ENCODE data around the gene PIK3C2G. TPM values are rescaled to one million over a fixed set of nuclear protein-coding genes. Genes with fewer than 3 reads are reported as not detected.

The PIK3C2G gene
- total and polyA plus RNA-seq, 10 of the 15 experiments (the other 5 are each of a cell fraction or from before 2014, with no cell fraction given) = not detected

DNA sequence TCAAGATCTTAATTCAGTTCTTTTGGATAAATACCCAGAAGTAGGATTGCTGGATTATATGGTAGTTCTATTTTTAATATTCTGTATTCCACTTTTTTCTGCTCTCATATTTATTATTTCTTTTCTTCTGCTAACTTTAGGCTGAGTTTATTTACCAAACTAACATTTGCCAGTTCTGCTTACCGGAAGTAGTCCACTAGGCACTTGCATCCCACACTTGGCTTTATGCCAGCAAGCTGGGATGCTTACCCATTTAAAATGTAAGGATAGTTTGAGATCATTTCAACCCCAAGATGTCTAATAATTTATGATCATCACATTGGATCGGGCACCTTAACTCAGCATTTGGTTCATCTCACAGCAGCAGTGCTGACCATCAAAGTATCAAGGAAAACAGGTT lies 96.8 kb downstream of the PIK3C2G start (continued):
- TF ChIP-seq, protein P1, sequence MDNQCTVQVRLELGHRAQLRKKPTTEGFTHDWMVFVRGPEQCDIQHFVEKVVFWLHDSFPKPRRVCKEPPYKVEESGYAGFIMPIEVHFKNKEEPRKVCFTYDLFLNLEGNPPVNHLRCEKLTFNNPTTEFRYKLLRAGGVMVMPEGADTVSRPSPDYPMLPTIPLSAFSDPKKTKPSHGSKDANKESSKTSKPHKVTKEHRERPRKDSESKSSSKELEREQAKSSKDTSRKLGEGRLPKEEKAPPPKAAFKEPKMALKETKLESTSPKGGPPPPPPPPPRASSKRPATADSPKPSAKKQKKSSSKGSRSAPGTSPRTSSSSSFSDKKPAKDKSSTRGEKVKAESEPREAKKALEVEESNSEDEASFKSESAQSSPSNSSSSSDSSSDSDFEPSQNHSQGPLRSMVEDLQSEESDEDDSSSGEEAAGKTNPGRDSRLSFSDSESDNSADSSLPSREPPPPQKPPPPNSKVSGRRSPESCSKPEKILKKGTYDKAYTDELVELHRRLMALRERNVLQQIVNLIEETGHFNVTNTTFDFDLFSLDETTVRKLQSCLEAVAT (IDR thresholded peaks at IDR 0.05) = no peak
- TF ChIP-seq JUND (IDR thresholded peaks at IDR 0.05; ENCODE audit: low read depth, low read length) = no peak
- no peak for TF ChIP-seq GABPA (IDR thresholded peaks at IDR 0.05; ENCODE audit: low read depth)
- no peak for TF ChIP-seq SREBF1 (IDR thresholded peaks at IDR 0.05; ENCODE audit: low read length)
- TF ChIP-seq SUPT20H (IDR thresholded peaks at IDR 0.05; ENCODE audit: borderline replicate concordance, control insufficient read depth, low read depth, low read length) = no peak

DNA sequence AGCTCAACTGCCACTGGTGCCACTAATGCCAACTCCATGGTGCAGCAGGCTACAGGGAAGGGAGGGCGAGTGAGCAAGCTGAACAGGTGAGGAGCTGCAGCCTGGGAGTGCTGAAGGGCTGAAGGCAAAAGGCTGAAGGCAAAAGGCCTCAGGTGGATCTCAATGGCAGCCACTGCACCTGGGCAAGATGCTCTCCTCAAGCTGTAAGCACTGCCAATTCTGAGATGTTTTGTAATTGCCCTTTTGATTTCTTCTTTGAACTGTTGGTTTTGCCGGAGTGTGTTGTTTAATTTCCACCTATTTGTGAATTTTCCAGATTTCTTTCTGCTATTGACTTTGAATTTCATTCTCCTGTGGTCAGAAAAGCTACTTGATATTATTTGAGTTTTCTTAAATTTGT lies 97.6 kb downstream of the PIK3C2G start:
- intact Hi-C loops (cut with micrococcal nuclease; ENCODE audit: unreplicated experiment) = no loop called here

More for the DNA sequence above, 97.6 kb downstream of the PIK3C2G start:
- Histone ChIP-seq H3K4me2 (ENCODE audit: control insufficient read depth, insufficient read depth) (no peak overlapping the region), H3K4me1 (ENCODE audit: control insufficient read depth, insufficient read depth, low read length) (no peaks in the 10 kb centered on the region), H3K27me3 (replicated peaks in 1 of 2; ENCODE audit: control insufficient read depth in 2 of 2, insufficient read depth in 2 of 2, low read length in 1 of 2) (no peaks in the 10 kb centered on the region), H3K9me3 (replicated peaks; ENCODE audit: control insufficient read depth, insufficient read depth, low read length) (no peaks in the 10 kb centered on the region), H3K9ac (ENCODE audit: control insufficient read depth, insufficient read depth, low read length) (no peak overlapping the region), H4K20me1 (ENCODE audit: control insufficient read depth, insufficient read depth) (no peaks in the 10 kb centered on the region), H3K36me3 (ENCODE audit: control insufficient read depth in 2 of 2, insufficient read depth in 2 of 2, low read length in 1 of 2) (no peaks in the 10 kb centered on the region), H2AFZ (ENCODE audit: control insufficient read depth, low read depth, low read length) (no peak overlapping the region), H3K79me2 (ENCODE audit: control insufficient read depth, insufficient read depth, low read length) (no peaks in the 10 kb centered on the region), H3K4me3 (no peak overlapping the region), H3K27ac (ENCODE audit: control insufficient read depth, insufficient read depth) (no peak overlapping the region)
- POLR2A ChIA-PET = no interaction called here
- no TSS peak for BruUV-seq (replicated peaks)
- RAD21 ChIA-PET (ENCODE audit: unreplicated experiment) = no interaction called here
- ATAC-seq (no peak), DNase-seq (ENCODE audit: low read depth, low spot score) (no peak), FAIRE-seq (no peak)
- CTCF ChIA-PET = no interaction called here
- in situ Hi-C loops (cut with MboI) = no loop called here
- TF ChIP-seq, protein P2, sequence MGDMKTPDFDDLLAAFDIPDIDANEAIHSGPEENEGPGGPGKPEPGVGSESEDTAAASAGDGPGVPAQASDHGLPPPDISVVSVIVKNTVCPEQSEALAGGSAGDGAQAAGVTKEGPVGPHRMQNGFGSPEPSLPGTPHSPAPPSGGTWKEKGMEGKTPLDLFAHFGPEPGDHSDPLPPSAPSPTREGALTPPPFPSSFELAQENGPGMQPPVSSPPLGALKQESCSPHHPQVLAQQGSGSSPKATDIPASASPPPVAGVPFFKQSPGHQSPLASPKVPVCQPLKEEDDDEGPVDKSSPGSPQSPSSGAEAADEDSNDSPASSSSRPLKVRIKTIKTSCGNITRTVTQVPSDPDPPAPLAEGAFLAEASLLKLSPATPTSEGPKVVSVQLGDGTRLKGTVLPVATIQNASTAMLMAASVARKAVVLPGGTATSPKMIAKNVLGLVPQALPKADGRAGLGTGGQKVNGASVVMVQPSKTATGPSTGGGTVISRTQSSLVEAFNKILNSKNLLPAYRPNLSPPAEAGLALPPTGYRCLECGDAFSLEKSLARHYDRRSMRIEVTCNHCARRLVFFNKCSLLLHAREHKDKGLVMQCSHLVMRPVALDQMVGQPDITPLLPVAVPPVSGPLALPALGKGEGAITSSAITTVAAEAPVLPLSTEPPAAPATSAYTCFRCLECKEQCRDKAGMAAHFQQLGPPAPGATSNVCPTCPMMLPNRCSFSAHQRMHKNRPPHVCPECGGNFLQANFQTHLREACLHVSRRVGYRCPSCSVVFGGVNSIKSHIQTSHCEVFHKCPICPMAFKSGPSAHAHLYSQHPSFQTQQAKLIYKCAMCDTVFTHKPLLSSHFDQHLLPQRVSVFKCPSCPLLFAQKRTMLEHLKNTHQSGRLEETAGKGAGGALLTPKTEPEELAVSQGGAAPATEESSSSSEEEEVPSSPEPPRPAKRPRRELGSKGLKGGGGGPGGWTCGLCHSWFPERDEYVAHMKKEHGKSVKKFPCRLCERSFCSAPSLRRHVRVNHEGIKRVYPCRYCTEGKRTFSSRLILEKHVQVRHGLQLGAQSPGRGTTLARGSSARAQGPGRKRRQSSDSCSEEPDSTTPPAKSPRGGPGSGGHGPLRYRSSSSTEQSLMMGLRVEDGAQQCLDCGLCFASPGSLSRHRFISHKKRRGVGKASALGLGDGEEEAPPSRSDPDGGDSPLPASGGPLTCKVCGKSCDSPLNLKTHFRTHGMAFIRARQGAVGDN (IDR thresholded peaks at IDR 0.05) = no peak
- TF ChIP-seq HDGF (IDR thresholded peaks at IDR 0.05) (no peak), CBFB (IDR thresholded peaks at IDR 0.05; ENCODE audit: low read depth) (no peak), RAD51 (IDR thresholded peaks at IDR 0.05) (no peak), EZH2 (IDR thresholded peaks at IDR 0.05; ENCODE audit: borderline replicate concordance, control insufficient read depth, low read depth, low read length) (no peak), IKZF2 (IDR thresholded peaks at IDR 0.05) (no peak)
- SMC1A ChIA-PET (ENCODE audit: uncharacterized antibody, unreplicated experiment) = no interaction called here
- 0% methylated on average over 2 of the region's 2 CpGs for WGBS (ENCODE audit: insufficient coverage, insufficient replicate concordance, low lambda C conversion rate, missing lambda C conversion rate)

Data from GM12878 (cell line).